VCaP (cell line): ENCODE data around the gene PLCB1.
"Not testable (repeated sequence)": the region's sequence is repeated elsewhere in the genome, so short reads cannot be mapped to it uniquely, and the experiment has no call there.

Experiments
- H3K27ac ChIP-seq: fragments of 450-650 bp; 2 replicates; pipeline ENCODE4 v1.5.1; 2017
- TF ChIP-seq, protein P1 (sequence below): fragments of 450-650 bp; conservative IDR thresholded peaks from 2 replicates; pipeline ENCODE4 v1.5.1; 2017; ENCODE audit warnings: mild to moderate bottlenecking, moderate library complexity

Gene PLCB1

DNA sequence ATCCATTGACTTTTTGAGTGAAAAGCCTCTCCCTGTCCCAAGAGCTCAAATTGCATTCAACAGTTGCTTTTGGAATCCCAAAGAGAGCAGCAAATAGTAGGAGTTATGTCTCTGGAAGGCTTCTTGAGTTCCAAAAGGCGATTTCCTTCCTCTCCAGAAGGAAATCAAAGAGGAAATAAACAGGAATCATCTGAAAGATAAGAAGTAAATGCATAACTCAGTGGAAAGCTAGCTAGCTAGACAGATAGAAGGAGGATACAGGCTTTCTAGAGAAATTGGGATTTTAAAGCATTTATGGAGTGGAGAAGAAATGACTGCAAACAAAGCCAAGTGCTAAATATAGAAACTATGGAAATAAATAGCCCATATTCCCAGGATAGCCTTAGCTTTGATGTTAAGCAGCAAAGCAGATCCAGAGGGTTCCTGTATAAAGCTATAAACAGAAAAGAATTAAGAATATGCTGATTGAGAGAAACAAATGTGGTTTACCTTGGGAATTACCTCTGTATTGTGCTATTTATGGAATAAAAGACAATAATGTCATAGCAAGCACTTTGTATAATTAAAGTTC is 214.7 kb downstream of the PLCB1 start:
- H3K27ac ChIP-seq, result no peak overlapping the region
- TF ChIP-seq, protein P1, sequence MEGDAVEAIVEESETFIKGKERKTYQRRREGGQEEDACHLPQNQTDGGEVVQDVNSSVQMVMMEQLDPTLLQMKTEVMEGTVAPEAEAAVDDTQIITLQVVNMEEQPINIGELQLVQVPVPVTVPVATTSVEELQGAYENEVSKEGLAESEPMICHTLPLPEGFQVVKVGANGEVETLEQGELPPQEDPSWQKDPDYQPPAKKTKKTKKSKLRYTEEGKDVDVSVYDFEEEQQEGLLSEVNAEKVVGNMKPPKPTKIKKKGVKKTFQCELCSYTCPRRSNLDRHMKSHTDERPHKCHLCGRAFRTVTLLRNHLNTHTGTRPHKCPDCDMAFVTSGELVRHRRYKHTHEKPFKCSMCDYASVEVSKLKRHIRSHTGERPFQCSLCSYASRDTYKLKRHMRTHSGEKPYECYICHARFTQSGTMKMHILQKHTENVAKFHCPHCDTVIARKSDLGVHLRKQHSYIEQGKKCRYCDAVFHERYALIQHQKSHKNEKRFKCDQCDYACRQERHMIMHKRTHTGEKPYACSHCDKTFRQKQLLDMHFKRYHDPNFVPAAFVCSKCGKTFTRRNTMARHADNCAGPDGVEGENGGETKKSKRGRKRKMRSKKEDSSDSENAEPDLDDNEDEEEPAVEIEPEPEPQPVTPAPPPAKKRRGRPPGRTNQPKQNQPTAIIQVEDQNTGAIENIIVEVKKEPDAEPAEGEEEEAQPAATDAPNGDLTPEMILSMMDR, result no peak

DNA sequence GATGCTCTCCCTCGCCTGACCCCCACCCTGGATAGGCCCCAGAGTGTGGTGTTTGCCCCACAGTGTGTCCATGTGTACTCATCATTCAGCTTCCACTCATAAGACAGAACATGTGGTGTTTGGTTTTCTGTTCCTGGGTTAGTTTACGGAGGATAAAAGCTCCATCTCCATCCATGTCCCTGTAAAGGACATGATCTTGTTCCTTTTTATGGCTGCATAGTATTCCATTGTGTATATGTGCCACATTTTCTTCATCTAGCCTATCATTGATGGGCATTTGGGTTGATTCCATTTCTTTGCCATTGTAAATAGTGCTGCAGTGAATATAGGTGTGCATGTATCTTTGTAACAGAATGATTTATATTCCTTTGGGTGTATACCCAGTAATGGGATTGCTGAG is 218.2 kb downstream of the PLCB1 start:
- not testable (repeated sequence) for H3K27ac ChIP-seq

- H3K27ac ChIP-seq, result no peak overlapping the region
- TF ChIP-seq, protein P1, result no peak
These were observed 220.4 kb downstream of the PLCB1 start for GRCh38 chr20:8352486-8352885.

DNA sequence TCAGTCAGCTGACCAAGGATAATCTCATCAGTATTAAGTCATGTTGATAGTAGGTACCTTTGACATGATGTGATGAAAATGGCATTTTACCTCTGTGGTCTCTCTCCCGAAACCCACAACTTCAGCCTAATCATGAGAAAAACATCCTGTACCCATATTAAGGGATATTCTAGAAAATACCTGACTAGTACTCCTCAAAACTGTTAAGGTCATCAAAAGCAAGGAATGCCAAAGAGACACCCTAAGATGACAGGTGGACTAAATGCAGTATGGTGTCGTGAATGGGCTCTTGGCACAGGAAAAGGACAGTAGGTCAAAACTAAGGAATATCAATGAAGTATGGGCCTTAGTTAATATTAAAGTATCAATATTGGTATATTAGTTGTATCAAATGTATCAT is 221.4 kb downstream of the PLCB1 start:
- H3K27ac ChIP-seq, result no peak overlapping the region
- TF ChIP-seq, protein P1, result no peak

- TF ChIP-seq, protein P1, result no peak
- no peak overlapping the region for H3K27ac ChIP-seq
These were observed 223.4 kb downstream of the PLCB1 start for GRCh38 chr20:8355453-8355852.

GRCh38 chr20:8356806-8357205 is 224.7 kb downstream of the PLCB1 start:
- TF ChIP-seq, protein P1, result no peak
- H3K27ac ChIP-seq, result no peak overlapping the region

DNA sequence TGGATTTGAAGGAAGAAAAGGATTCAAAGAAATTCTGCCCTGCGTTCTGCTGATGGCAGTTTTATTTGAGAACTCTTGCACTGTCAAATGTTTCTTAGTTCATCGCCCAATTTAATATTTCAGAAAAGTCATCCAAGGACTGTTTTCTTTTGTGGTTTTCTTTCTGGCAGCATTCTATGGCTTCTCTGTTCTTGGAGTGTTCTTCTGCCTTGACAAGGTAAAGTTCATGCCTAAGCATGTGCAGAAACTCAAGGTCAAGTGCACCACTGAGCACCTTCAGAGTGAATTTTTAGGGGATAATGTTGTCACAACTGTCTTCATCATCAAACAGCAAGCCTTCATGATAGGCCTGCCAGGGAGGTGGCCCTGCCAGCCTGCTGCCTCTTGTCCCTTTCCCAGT is 225.6 kb downstream of the PLCB1 start:
- no peak overlapping the region for H3K27ac ChIP-seq
- TF ChIP-seq, protein P1, result no peak

GRCh38 chr20:8360035-8360434 is 228.0 kb downstream of the PLCB1 start:
- TF ChIP-seq, protein P1, result no peak
- no peak overlapping the region for H3K27ac ChIP-seq
